Right cardiac atrium (tissue), 5 donors: ENCODE data around the gene FBLN7. TPM values are rescaled to one million over a fixed set of nuclear protein-coding genes. Genes with fewer than 3 reads are reported as not detected.
A peak's percentile ranks its signal among the peaks of the same experiment; 100 is the strongest.

ENCODE experiments used
- ATAC-seq, 2 donors: fragments of 200-7000 bp; cut with Tn5 transposase; one replicate each; pipeline versions ENCODE4 v1.8.0 to v1.9.1; 2020; ENCODE audit warnings: moderate library complexity in 2 of 2, mild to moderate bottlenecking in 1 of 2
- DNase-seq, 3 donors: peaks; one replicate each; pipeline ENCODE4 v3.0.0-alpha.2; 2020
- H3K27ac ChIP-seq: one replicate; pipeline ENCODE4 v1.5.1; 2013; ENCODE audit warnings: mild to moderate bottlenecking, low read length, control low read depth, moderate library complexity
- H3K27me3 ChIP-seq: one replicate; pipeline ENCODE4 v1.6.1; 2013; ENCODE audit not compliant: control insufficient read depth, insufficient read depth
- H3K4me1 ChIP-seq: one replicate; pipeline ENCODE4 v1.6.1; 2013; ENCODE audit warnings: low read length; ENCODE audit not compliant: control insufficient read depth, insufficient read depth
- H3K4me3 ChIP-seq: one replicate; pipeline ENCODE4 v1.5.1; 2013; ENCODE audit warnings: low read length, control low read depth
- H3K9me3 ChIP-seq: one replicate; pipeline ENCODE4 v1.6.1; 2013; ENCODE audit warnings: low read length; ENCODE audit not compliant: control insufficient read depth
- WGBS: extraction: QIAGEN DNeasy Blood & Tissue Kit; methylation state at CpG from one replicate; pipeline ENCODE4 v1.1.7; 2013; 5-methylcytosine and 5-hydroxymethylcytosine counted together
- intact Hi-C, 4 donors: fragments of 100-400 bp; cut with DNase I; formaldehyde crosslinking; loops; one replicate each; pipeline versions ENCODE4 v1.11.0 to v1.14.0; 2022 to 2023
- polyA plus RNA-seq: library from polyadenylated mRNA; stranded (reverse); fragments of 200-250 nt; gene quantifications from one replicate; pipeline ENCODE4 v1.2.3, GENCODE V29; 2013
- total RNA-seq, 4 donors: library from RNA; stranded (reverse); fragmentation: NEBNext Ultra II Directional; extraction: Animal tissue kit (Norgen Biotek cat#: 25700); gene quantifications; one replicate each; pipeline ENCODE4 v1.2.1, GENCODE V29; 2021
- donor health status: healthy with polysubstance abuse.
- donor health status: DM: no; HTN: yes; CAD: no.
- donor health status: DM: no; HTN: no; CAD: no.
- donor health status: DM: no; HTN: yes; CAD: no; lungs with severe emphysema.
- donor health status: DM: yes; HTN: yes; CAD: no.

The FBLN7 gene
- total and polyA plus RNA-seq, 5 donors: 1.3 to 1.9 (median 1.6) TPM

DNA sequence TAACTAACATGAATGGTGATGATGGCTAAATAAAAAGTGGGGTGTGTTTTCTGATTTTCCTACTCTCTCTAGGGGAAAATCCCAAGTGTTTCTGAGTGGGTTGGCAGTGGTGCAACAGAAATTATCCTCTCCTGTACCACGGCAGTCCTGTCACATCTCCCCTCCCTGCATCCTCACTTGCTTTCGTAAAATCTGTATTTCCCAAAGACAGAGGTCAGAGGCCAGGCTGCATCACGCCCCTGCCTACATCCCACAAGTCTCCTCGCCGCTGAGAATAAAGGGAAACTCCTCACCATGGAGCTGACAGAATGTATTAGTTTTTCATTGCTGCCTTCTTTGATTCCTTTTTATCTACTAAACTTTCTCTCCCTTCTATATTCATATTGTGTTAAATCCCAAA is 13.1 kb downstream of the FBLN7 start:
- Histone ChIP-seq H3K27ac (no peak overlapping the region), H3K4me1 (peaks cover 3% of the 10 kb centered on the region), H3K9me3 (no peaks in the 10 kb centered on the region), H3K27me3 (no peaks in the 10 kb centered on the region), H3K4me3 (no peak overlapping the region)
- intact Hi-C loops: no loop called here
- DNase-seq (no peak), ATAC-seq (no peak)
- 87% methylated on average over 5 of the region's 5 CpGs for WGBS

- DNase-seq (no peak), ATAC-seq (no peak)
- intact Hi-C loops: no loop called here
- Histone ChIP-seq H3K27ac (no peak overlapping the region), H3K4me3 (no peak overlapping the region), H3K27me3 (no peaks in the 10 kb centered on the region), H3K4me1 (peaks cover 3% of the 10 kb centered on the region), H3K9me3 (no peaks in the 10 kb centered on the region)
- 95% methylated on average over 18 of the region's 18 CpGs for whole genome bisulfite sequencing
Observed at GRCh38 chr2:112151701-112152440, 13.7 kb downstream of the FBLN7 start.

DNA sequence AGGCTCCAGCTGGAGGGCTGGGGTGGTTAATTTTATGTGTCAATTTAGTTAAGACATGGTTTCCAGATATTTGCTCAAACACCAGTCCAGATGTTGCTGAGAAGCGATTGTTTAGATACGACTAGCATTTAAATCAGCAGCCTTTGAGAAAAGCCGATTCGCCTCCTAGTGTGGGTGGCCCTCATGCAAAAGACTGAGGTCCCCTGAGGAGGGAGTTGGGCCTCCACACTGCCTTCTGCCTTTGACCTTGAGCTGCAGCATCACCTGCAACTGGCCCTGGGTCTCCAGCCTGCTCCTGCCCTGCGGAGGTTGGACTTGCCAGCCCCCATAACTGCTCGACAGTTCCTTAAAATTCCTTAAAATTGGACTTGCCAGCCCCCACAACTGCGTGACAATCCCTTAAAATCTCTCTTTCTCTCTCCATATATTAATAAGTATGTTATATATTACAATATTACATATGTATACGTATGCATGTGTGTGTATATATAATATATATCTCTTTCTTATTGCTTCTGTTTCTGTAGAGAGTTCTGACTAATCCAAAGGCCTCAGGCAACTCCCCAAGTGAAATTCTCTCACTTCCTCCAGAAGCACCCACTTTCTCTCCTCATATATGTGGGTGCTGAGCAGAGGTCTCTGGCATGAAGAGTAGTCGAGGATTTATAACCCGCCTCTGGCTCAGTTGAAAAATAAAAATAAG is 14.4 kb downstream of the FBLN7 start:
- intact Hi-C loops: no loop called here
- H3K27ac ChIP-seq: no peak overlapping the region
- no peak overlapping the region for H3K4me3 ChIP-seq
- no peaks in the 10 kb centered on the region for H3K9me3 ChIP-seq
- ATAC-seq: no peak
- DNase-seq: no peak
- H3K4me1 ChIP-seq: peaks cover 3% of the 10 kb centered on the region
- H3K27me3 ChIP-seq: no peaks in the 10 kb centered on the region
- 95% methylated on average over 10 of the region's 10 CpGs for WGBS

DNA sequence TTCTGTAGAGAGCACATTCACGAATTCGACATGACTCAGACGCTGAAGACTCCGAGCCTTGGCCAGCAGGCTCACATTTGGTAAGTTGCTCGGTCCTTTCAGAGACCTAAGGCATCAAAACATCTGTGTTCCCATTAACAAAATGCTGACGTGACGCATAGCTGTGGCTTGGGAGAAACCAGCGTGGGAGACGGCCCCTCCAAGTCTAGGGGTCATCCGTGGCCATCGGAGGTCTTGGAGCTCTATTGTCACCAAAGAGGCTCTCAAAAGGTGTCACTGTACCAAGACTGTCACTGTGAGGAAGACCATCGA is 14.9 kb downstream of the FBLN7 start:
- Histone ChIP-seq H3K4me1 (peaks cover 3% of the 10 kb centered on the region), H3K4me3 (no peak overlapping the region), H3K27me3 (no peaks in the 10 kb centered on the region), H3K27ac (no peak overlapping the region), H3K9me3 (no peaks in the 10 kb centered on the region)
- no peak for ATAC-seq
- DNase-seq: no peak
- intact Hi-C loops: no loop called here
- WGBS: 92% methylated on average over 12 of the region's 12 CpGs

GRCh38 chr2:112153501-112153900 is 15.3 kb downstream of the FBLN7 start:
- Histone ChIP-seq H3K4me1 (peaks cover 3% of the 10 kb centered on the region), H3K27ac (no peak overlapping the region), H3K9me3 (no peaks in the 10 kb centered on the region), H3K27me3 (no peaks in the 10 kb centered on the region), H3K4me3 (no peak overlapping the region)
- 98% methylated on average over 10 of the region's 10 CpGs for WGBS
- intact Hi-C loops: no loop called here
- ATAC-seq (no peak), DNase-seq (no peak)

DNA sequence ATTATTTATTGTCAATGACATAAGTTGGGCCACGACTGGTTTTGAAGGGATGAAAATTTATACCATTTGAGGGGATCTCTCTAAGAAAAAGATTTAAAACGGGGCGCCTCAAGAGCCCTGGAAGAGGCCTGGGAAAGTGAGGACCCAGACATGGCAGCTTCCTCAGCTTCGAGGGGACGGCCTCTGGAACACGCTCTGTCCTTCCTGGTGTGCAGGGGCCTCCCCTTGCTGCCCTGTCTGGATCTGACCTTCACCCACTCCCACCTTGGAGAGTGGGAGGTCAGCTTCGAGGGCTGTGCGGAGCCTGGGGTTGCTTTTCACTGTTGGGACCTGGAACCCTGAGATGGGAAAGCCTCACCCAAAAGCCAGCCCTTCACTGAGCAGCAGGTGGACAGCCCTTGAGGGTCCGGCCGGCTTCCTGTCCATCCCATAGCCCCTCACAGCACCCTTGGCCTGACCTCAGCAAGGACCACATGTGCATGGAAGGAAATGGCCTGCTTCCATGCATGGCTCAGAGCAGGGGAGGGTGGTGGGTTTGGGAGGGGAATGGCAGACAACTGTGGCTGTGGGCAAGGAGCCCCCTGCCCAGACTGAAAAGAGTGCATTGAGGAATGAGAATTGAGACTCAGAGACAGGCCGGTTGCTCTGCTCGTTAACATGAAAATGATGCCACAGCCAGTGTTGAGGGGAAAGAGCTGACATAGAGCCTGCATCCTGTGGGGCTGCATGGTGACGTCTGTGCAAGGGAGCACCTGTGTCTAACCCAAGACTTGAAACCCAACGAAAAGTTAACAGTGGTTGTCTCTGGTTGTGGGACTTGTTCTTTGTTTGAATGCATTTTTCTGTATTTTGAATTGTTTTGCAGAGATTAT is 16.3 kb downstream of the FBLN7 start:
- 90% methylated on average over 14 of the region's 14 CpGs for WGBS
- Histone ChIP-seq H3K4me3 (no peak overlapping the region), H3K9me3 (no peaks in the 10 kb centered on the region), H3K4me1 (no peaks in the 10 kb centered on the region), H3K27me3 (no peaks in the 10 kb centered on the region), H3K27ac (no peak overlapping the region)
- intact Hi-C loops: no loop called here
- DNase-seq: no peak
- ATAC-seq: no peak

GRCh38 chr2:112155331-112156151 is 17.4 kb downstream of the FBLN7 start:
- no peak for ATAC-seq
- H3K4me1 ChIP-seq: no peaks in the 10 kb centered on the region
- WGBS: 80% methylated on average over 27 of the region's 27 CpGs
- H3K4me3 ChIP-seq: no peak overlapping the region
- H3K27me3 ChIP-seq: no peaks in the 10 kb centered on the region
- intact Hi-C loops: no loop called here
- DNase-seq: peak in 1 of 3 donors; percentile 35
- no peaks in the 10 kb centered on the region for H3K9me3 ChIP-seq
- no peak overlapping the region for H3K27ac ChIP-seq

DNA sequence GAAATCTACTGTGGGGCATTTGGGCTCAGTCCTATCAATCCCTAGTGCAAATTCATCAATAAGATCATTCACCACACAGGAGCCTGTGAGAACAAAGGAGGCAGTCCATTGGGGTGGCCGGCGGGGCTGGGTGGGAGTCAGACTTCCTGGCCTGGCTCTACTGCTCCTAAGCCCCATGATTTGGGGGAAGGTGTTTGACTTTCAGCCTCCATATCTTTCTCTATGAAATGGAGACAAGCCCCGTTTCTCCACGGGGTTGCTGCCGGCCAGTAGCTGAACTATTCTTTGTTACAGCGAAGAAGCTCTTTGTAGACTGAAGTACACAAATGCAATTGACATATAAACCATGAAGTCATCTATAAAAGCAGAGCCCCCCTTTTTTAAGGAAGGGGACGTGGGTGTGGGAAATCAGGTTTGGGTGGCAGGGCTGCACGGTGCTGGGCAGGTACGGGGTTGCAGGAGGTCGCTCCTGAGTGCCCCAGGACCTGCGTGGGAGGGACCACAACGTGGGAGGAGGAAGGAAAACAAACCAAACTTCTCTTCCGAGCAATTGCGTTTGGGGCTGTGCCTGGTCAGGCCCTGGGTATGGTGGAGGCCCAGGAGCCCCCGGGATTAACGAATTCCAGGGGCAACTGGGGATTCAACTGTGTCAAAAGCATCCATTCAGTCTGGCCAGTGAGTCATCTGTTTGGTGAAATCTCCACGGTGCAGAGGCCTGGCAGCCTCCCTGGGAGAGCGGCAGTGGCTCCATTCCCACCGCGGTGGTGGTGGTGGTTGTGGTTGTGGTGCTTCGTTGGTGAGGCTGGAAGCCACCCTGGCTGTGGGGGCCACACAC is 18.2 kb downstream of the FBLN7 start:
- intact Hi-C loops: no loop called here
- ATAC-seq (no peak), DNase-seq (peak in 1 of 3 donors; percentile 26)
- Histone ChIP-seq H3K27ac (no peak overlapping the region), H3K9me3 (no peaks in the 10 kb centered on the region), H3K4me1 (no peaks in the 10 kb centered on the region), H3K27me3 (no peaks in the 10 kb centered on the region), H3K4me3 (no peak overlapping the region)
- WGBS: 68% methylated on average over 21 of the region's 21 CpGs

GRCh38 chr2:112157472-112157871 is 19.3 kb downstream of the FBLN7 start:
- H3K27ac ChIP-seq: no peak overlapping the region
- WGBS: 80% methylated on average over 3 of the region's 3 CpGs
- H3K9me3 ChIP-seq: no peaks in the 10 kb centered on the region
- H3K27me3 ChIP-seq: no peaks in the 10 kb centered on the region
- intact Hi-C loops: no loop called here
- DNase-seq (no peak), ATAC-seq (no peak)
- H3K4me3 ChIP-seq: no peak overlapping the region
- no peaks in the 10 kb centered on the region for H3K4me1 ChIP-seq

DNA sequence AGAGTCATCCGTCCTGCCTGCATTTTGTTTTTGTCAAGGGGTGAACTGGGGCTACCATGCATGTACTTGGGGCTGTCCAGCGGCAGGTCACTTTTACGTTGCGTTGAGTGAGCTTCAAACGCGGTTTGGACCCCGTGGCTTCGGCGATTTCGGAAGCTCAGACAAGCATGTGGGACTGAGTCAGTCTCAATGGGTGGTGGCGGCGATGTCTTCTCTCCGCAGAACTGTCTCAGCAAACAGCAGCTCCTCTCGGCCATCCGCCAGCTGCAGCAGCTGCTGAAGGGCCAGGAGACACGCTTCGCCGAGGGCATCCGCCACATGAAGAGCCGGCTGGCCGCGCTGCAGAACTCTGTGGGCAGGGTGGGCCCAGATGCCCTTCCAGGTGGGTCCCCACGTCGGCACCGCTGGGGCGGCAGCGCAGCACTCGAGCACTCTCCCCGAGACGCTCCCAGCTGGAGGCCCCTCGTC is 21.3 kb downstream of the FBLN7 start:
- no peak overlapping the region for H3K27ac ChIP-seq
- H3K9me3 ChIP-seq: no peaks in the 10 kb centered on the region
- intact Hi-C loops: no loop called here
- no peak for ATAC-seq
- no peaks in the 10 kb centered on the region for H3K27me3 ChIP-seq
- H3K4me3 ChIP-seq: no peak overlapping the region
- peak in 1 of 3 donors; percentile 19 for DNase-seq
- 96% methylated on average over 31 of the region's 31 CpGs for WGBS
- no peaks in the 10 kb centered on the region for H3K4me1 ChIP-seq
